ENCODE data around the gene ZBTB25.

GRCh38 chr14:64501411-64502171 is 2.0 kb downstream of the ZBTB25 start:
- no peak for TF ChIP-seq POLR2A (IDR thresholded peaks at IDR 0.05; ENCODE audit: low read depth, low read length)
- TF ChIP-seq SPI1 (IDR thresholded peaks at IDR 0.05; ENCODE audit: low read depth, low read length) = no peak
- TF ChIP-seq TAF1 (IDR thresholded peaks at IDR 0.05; ENCODE audit: low read depth, low read length) = no peak
- no peak for TF ChIP-seq POLR2AphosphoS5 (IDR thresholded peaks at IDR 0.05; ENCODE audit: low read depth, low read length)
- TF ChIP-seq PAX5 (IDR thresholded peaks at IDR 0.05; ENCODE audit: insufficient read depth, low read length, severe bottlenecking) = no peak
- TF ChIP-seq POU2F2 (IDR thresholded peaks at IDR 0.05; ENCODE audit: low read depth, low read length) = no peak
